Fibroblast of skin of right quadriceps (primary cell): ENCODE measurements around the gene VWDE.
"Not testable (repeated sequence)": the region's sequence is repeated elsewhere in the genome, so short reads cannot be mapped to it uniquely, and the experiment has no call there.

Experiments used
- DNase-seq: peaks from one replicate; pipeline ENCODE4 v3.0.0-alpha.2; 2013

Gene VWDE

GRCh38 chr7:12403287-12404181, at the start of gene VWDE:
Gene VWDE (minus strand): TSS chr7:12403865. CDS start chr7:12403716, 149 bp downstream.
- no peak for DNase-seq

GRCh38 chr7:12453136-12453535, 49.5 kb upstream of the VWDE start:
- DNase-seq: not testable (repeated sequence)

GRCh38 chr7:12450615-12451014, 47.0 kb upstream of the VWDE start:
- no peak for DNase-seq

- DNase-seq: no peak
Measured at GRCh38 chr7:12444785-12445184, 41.1 kb upstream of the VWDE start.

- no peak for DNase-seq
Measured at GRCh38 chr7:12440229-12440628, 36.6 kb upstream of the VWDE start.

GRCh38 chr7:12436896-12437535, 33.4 kb upstream of the VWDE start:
- peak; percentile 77 for DNase-seq

- peak; percentile 54 for DNase-seq
Measured at GRCh38 chr7:12436126-12436525, 32.5 kb upstream of the VWDE start.

GRCh38 chr7:12434012-12434642, 30.5 kb upstream of the VWDE start:
- DNase-seq: no peak

- no peak for DNase-seq
Measured at GRCh38 chr7:12431886-12432556, 28.4 kb upstream of the VWDE start.

- DNase-seq: no peak
Measured at GRCh38 chr7:12425311-12425710, 21.6 kb upstream of the VWDE start.

GRCh38 chr7:12423997-12424745, 20.5 kb upstream of the VWDE start:
- no peak for DNase-seq

- peak; percentile 80 for DNase-seq
Measured at GRCh38 chr7:12423355-12423996, 19.8 kb upstream of the VWDE start.

- peak; percentile 11 for DNase-seq
Measured at GRCh38 chr7:12422554-12423320, 19.1 kb upstream of the VWDE start.

- DNase-seq: no peak
Measured at GRCh38 chr7:12418452-12418851, 14.8 kb upstream of the VWDE start.

GRCh38 chr7:12415072-12415471, 11.4 kb upstream of the VWDE start:
- no peak for DNase-seq

- DNase-seq: no peak
Measured at GRCh38 chr7:12412407-12412806, 8.7 kb upstream of the VWDE start.

- no peak for DNase-seq
Measured at GRCh38 chr7:12410523-12410922, 6.9 kb upstream of the VWDE start.

- no peak for DNase-seq
Measured at GRCh38 chr7:12409097-12409711, 5.5 kb upstream of the VWDE start.

GRCh38 chr7:12407652-12408051, 4.0 kb upstream of the VWDE start:
- DNase-seq: not testable (repeated sequence)

GRCh38 chr7:12402365-12402725, 1.3 kb downstream of the VWDE start:
- DNase-seq: no peak
